Stimulated activated CD4-positive, alpha-beta T cell treated with anti-CD3 and anti-CD28 coated beads, Interleukin-1b, Interleukin-23, amount 100 ng/mL, for 48 hours (primary cell): Measurements from ENCODE around the gene SCRT2.

ENCODE experiments used
- DNase-seq: peaks from one replicate; pipeline ENCODE4 v3.0.0-alpha.2; 2020

The SCRT2 gene

DNA sequence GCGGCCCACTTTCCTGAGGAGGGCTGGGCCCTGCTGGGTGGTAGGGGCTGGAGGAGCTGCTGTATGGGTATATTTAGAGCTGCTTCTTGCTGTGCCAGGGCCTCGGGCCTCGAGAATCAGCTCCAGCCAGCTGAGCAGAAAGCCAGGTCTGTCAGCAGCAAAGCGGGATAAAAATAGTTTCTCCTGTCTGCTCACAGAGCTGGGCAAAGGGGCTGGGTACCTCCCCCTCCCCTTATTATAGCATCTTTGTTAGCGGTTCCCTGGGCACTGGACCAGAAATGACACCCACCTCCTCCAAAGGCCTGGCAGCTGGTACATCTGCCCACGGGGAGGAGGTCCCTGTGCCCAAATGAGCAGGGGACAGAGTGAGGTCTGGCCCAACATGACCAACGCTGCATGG is 6.0 kb downstream of the SCRT2 start:
- DNase-seq = no peak

DNA sequence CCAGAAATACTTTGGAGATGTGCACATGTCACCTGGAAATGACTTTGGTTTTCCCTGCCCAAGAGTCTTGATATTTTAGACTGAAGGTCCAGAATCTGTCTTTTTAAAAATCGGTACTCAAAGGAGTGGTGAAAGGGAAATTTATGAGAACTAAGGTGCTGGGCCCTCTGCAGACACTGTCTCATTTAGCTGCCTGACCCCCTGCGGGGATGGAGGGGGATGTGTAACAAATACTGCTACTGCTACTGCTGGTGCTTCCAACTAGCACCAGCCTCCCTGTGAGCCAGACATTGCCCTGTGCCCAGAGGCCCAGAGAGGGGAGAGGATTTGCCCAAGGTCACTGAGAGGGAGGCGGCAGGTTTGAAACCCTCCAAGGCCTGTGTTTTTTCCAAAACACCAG is 7.0 kb downstream of the SCRT2 start:
- no peak for DNase-seq

DNA sequence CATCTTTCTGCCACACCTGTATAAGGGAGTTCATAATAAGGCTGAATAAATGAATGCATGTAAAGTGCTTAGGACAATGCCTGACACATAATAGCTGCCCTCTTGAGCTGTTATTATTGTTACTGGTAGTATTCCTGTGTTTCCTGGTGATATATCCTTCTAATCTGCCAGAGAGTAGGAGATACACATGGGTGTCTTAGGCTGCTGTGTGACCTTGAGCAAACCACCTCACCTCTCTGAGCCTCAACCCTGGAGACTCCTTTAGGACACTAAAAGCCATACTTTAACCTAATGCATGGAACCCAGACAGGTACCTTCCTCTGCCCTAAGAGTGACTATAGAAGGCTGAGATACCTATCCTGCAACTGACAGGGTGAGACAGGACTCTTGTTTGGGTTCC is 7.6 kb downstream of the SCRT2 start:
- no peak for DNase-seq

DNA sequence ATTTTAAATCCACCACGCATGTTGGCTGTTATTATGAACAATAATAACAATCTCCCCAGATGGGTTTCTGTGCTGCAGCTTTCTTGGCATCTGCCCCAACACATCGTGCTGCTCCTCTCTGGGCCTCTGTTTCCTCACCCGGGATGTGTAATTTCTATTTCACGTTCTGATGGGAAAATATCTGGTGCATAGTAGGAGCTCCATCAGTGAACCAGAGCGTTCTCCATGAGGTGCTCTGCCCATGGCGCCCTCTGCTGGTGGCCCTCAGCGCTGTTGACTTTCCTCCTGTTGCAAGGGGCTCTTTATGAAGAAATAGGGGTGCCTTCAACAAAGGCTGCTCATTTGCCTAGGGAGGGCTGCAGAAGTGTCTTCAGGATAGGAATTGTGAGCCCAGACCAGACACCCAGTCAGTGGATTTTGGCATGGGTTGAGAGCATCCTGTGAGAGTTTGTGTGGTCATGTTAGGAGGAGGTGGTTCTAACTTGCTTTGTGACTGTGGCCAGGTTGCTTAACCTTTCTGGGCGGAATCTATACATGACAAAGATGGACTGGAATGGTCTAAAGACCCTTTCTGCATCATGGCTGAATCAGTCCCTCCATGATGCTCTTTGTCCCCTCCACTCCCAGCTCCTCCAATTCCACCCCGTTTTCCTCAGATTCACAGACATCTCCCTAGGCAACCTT is 8.1 kb downstream of the SCRT2 start:
- DNase-seq = peak; percentile 53

DNA sequence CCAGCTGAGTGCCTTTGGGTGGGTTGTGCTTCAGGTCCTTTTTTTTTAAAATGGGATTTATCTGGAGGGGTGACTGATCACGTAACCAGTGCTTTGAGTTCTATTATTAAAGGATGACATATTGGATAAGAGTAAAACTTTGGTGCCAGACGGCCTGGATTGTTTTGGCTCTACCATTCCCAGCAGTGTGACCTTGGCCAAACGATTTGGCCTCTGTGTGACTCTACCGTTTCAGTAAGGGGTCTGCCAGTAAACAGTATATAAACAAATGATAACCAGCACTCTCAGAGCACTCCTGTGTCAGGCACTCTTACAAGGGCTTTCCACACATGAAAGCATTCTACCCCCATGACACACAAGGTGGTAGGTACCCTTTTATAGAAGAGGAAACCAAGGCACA is 8.7 kb downstream of the SCRT2 start:
- no peak for DNase-seq

DNA sequence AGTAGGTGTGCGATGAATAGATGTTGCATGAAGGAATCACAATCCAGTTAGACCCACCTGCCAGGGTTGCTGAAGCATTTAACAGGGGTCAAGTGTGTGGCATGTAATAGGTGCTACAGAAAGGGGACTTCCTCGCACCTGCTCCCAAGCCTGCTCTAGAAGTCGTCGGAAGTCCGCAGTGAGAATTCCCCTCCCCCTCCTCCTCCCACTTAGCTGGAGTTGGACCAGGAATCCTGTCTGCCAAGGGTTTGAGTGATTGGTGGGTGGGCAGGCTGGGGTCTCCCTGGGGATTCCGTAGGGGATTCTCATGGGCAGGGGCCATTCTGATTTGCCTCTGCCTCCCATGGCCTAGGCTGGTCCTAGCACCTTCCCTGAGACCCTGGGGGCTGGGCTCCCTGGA is 10.3 kb downstream of the SCRT2 start:
- no peak for DNase-seq

DNA sequence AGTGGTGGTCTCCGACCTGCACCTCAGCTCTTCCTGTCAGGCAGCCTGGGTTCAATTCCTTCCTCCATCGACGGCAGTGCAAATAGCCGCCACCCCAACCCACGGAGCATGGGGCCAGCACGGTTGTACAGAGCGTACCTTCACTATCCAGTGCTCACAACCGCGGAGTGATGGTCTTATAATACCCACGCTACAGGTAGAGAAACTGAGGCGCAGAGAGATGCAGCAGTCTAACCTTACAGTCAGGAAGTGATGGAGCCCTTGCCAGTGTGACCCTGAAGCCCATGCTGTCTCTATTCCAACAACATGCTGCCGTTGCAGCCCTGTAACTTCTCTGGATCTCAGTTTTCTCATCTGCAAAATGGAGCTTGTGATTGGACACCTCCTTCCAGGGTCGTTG is 11.0 kb downstream of the SCRT2 start:
- no peak for DNase-seq

DNA sequence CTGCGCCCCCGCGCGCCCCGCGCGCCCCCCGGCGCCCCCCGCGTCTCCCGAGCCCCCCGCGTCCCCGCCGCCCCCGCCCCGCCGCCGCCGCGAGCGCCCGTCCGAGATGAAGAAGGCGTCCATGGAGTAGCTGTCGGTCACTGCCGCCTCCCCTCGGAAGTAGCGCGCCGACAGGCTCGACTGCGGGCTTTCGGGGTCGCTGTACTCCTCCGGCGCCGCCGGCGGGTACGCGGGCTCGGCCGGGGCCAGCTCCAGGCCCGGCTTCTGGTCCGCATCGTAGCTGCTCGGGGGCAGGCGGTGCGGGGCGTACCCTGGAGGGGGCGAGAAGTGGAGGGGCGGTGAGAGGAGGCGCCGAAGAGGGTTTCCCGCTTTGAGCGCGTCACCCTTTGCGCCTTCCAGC is 11.5 kb downstream of the SCRT2 start:
- no peak for DNase-seq

DNA sequence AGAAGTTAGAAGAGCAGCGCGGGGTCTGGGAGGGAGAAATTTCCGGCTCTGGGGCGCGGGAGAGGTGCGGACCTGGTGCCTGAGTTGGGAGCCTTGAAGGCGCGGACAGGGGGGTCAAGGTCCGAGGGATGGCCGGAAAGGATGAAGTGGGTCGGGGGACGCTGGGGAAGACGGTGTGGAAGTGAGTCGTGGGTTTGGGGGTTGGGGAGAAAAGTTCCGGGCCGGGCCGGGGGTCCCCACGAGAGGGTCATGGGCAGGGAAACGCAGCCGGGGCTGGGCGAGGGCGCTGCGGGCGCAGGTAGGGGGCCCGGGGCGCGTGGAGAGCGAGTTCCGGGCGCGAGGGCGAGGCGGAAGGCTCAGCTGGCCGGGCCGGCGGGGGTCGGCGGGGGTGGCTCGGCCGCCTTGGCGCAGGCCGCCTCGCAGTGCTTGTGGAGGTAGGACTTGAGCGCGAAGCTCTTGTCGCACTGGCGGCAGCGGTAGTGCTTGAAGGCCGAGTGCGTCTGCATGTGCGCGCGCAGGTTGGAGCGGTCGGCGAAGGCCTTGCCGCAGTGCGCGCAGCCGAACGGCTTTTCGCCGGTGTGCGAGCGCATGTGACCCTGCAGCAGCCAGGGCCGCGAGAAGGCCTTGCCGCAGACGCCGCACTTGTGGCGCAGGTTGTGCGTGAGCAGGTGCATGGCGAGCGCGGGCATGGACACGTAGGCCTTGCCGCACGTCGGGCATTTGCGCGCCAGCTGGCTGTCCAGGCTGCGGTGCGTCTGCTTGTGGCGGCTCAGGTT is 12.1 kb downstream of the SCRT2 start:
- peak; percentile 32 for DNase-seq

DNA sequence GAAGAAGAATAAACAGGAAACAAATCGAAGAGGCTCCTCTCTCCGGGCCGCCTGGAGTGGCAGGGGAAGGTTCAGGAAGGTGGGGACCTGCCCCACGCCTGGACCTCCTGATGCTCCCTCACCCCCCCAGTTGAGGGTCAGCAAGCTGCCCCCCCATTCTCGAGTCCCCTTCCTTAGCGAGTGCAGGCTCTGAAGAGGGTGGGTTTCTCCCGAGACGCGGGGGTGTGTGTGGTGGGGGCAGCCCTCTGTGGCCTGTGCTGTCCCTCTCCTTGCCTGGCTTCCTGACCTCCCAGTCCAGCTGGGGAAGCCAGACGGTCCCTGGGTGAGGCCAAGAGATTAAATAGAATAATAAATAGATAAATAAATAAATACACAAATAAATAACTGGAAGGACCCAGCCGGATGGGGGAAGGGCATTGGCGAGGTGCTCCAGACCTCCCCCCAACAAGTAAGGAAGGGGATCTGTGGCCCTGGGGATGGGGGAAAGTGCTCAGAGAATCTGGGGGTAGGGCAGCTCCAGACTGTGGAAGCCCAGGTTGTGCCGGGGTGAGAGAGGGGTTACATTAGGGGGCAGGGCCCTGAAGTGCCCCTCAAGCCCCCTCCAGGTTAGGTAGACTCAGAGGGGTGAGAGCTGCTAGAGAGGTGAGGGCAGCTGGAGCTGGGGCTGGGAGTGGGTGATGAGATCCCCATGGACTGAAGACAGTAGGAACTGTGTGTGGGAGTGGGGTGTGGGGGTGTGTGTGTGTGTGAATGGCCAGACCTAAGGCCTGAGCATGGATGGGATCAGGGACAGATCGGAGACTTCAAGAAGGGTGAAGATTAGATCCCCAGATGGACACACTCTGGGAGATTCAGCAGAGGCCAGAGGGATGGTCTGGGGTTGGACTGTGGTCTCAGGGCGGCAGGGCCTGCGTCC is 13.1 kb downstream of the SCRT2 start:
- no peak for DNase-seq

DNA sequence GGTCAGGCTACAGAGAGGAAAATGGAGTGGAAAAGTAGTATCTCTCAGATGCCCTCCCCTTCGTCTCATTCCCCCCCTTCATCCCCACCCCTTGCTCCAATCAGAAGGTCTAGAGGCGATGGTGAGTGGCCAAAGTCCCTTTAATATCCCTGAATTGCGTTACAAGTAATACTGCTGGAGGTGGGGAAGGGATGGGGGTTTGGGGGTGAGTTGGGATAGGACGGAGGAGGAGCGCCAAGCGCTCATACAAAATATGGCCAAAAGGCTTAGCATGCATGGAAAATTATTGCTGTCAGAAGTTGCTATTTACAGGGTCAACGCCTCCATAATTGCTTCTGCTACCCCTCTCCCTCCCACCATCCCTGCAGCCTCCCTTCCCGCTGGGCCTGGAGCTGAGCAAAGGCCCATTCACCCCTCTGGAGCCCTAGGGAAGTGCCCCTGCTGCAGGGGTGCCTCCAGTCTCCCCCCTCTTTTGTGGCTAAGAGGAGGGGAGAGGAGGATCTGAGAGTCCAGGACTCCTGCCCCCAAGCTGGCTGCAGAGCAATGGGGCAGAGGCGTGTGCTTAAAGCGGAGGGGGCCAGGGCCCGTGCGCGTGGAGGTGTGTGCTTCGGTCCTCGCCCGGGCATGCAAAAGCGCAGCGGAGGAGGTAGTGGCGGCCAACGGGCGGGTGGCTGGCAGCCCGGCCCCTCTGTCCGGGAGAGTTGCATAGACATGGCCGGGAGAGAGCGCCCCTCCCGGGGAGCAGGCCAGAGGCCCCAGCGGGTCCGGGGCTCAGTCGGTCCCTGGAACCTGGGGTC is 13.9 kb downstream of the SCRT2 start:
- DNase-seq = no peak

DNA sequence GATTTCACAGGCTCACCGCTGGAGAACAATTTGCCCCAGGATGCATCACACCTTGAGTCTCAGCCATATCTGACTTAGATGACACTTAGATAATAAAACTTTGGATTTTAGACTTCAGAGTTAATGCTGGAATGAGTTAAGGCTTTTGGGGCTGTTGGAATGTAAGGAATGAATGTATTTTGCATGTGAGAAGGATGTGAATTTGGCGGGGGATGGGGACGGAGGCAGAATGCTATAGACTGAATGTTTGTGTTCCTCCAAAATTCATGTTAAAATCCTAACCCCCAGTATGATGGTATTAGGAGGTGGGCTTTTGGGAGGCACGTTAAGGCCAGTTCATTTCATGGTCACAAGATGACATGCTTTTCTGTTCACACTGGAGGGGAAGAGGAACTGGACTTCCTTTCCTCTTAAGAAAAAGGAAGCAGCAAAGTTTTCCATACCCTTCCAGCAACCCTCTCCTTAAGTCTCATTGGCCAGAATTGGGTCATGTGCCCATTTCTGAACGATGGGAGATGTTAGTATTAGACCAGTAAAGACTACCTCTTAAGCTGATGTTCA is 16.8 kb downstream of the SCRT2 start:
- no peak for DNase-seq

DNA sequence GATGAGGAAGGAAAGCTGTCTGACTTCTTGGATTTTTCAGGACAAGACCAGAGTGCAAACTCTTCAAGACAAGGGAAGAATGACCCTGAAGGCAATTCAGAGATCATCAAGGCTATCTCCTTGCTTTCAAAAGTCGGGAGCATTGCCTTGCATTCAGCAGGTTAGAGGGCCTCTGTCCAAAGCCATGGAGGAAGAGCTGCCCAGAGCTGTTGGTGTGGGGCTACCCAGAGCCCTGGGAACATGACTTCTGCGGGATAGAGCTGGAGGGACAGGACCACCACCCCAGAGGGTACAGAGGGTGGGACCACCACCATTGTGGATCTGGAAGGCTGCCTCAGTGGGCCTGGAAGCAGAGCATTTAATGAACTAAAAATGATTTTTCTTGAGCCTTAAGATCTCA is 17.4 kb downstream of the SCRT2 start:
- DNase-seq = no peak

DNA sequence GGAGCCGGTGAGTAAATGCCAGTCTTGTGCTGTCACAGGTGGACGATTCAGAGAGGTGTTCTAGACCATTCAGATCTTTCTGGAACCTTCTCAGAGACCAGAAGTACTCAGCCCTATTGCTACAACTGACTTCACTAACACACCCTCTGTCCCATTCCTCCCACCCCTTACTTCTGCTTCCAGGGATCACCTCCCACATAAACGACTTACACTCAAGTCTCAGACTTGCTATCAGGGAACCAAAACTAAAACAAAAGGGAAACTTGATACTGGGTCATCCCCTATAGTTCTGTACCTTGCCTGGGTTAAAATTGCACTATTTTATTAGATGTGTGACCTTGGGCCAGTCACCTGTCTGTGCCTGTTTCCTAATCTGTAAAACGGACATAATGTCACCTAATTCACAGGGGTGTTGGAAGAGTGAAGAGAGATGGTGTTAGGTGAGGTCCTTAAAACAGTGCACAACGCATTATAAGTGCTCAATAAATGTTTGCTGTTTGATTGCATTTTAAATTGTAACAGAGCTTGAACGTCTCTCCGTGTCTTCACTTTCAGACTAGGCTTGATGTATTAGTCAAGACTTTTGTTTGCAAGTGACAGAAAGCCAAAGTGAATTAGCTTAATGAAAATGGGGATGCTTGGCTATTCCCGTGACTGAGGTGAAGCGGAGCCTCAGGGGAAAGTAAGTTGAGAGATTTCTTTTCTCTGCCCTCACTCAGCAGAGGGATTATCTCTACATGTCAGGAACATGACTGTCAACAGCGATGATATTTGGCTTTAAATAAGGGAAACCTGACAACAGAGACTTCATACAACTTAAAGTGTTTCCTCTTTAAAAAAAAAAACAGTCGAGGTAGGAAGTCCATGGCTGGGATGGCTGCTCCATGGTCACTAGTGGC is 19.6 kb downstream of the SCRT2 start:
- no peak for DNase-seq

DNA sequence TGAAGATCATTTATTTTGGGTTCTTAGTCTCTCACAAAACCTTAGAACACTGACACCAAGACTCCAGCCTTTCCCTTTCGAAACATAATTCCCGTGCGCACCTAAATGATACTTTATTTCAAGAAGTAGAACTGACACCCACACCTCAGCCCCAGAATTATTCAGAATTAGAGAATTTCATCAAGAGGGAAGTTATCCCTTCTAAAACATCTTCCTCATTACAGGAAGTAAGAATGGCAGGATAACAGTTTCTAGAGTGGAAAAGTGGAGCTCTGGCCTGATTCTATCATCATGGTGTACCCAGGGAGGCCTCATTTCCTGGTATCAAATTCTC is 21.2 kb downstream of the SCRT2 start:
- no peak for DNase-seq

DNA sequence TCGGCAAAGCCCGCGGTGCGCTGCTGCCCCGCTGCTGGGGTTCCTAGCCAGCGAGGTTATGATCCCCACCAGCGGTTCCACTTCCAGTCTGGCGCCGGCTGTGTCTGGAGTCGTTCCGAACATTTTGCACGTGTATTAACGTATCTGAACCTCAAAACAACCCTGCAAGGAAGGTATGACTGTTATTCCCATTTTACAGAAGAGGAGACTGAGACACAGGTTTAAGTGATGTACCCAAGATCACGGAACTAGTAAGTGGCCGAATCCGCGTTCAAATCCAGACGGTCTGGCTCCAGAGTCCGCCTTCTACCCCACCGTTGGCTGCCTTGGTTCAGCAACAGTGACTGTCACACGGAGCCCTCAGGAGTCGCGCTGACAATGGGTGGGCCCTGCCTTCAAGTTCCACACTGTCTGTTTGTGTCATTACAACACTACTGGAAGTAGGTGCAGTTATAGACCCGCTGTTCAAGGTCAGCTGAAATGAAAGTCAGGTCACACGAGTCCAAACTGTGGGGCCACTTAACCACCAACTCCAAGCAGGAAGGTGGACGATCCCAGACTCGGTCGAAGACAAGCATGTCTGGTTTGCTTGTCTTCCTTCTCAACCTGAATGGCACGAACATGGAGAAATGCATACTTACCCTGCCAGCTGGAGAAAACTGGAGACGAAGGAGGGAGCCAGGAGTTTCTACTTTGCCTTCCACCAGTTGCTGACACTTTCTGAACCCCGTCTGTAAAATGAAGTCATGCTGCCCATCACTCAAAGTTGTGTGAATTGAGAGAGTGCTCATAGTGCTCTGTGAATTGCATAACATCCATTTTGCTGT is 21.8 kb downstream of the SCRT2 start:
- DNase-seq = no peak

DNA sequence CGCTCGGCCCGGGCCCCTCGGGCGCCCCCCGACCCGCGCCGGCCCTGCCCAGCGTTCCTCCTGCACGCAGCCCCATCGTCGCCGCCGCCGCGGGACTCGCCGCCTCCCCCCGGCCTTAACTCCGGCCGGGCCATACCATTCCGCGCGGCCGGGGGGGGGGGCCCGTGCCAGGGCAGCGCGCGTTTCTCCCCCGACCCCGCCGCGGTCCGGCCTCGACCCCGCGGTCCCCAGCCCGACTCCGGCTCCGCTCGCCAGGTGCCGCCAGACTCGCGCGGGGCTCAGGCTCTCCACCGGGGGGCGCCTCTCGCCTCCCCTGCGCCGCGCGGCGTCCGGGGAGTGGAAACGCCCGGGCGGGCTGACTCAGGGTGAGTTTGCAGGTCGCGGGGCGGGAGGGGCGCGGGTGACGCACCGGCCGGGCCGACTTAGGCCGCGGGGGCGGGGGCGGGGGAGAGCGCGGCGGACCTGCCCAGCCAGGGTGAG is 22.5 kb downstream of the SCRT2 start, which contains the start of gene SRXN1:
TSS of gene SRXN1 (minus strand) at position 91 of the 480 bp plus-strand sequence. CDS start at position 76, 15 bp downstream.
- DNase-seq = peak; percentile 82

DNA sequence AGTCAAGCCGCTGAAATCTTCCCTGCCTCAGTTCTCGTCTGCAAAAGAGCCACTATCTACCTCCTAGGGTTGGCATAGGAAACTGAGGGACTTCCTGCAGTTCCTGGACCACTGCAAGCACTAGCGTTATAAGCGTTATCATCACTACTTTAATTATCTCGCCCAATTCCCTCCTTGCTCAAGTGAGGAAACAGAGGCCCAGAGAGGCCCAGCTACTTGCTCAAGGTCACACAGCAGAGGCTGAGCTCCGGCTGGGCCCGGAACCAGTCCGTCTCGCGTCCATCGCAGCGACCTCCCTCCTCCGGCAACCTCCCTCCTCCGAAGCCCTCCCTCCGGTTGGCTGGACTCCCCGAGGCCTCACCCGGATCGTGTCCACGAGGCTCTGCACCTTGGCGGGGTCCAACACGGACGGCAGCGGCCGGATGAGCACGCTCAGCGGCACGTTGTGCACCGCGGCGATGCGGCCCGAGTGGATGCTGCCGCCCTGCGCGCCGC is 22.9 kb downstream of the SCRT2 start:
- peak; percentile 23 for DNase-seq

DNA sequence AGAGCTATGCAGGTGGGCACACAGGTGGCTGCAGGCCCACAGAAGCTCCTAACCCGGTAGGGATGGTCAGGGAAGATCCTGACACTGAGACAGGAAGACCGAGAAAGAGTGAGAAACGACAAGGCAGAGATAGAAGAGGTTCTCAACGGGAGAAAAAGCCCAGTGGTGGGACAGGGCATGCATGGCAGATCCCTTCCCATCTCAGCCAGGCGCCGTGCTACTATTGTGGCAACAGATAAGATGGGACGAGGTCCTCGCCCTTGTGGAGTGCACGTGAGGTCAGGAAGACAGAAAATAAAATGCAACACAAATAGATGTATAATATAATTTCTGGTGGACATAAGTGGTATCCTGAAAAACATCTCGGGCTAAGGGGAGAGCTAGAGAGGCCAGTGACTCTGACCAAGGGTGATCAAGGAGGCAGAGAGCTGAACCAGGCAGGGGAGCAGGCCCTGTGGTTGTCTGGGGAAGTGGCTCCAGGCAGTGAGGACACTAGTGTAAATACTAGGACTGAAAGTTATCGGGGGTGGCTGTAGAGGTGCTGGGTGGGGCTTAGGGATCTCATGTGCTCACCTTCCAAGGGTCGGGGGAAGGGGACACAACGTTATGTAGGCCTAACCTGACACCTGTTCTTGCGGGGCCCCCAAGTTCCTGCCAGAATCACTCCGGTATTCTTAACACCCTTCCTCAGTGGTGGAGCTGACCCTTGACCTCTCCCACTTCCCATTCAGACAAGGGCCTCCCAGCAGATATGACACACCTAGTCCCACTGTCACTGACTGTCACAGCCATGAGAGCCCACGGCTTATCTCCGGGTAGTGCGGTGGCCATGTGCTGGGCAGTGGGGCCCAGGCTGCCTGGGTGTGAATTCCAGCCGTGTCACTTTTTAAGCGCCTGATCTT is 23.6 kb downstream of the SCRT2 start:
- no peak for DNase-seq
